IMR-90 (cell line): Measurements from ENCODE around the gene GLP2R. TPM values are rescaled to one million over a fixed set of nuclear protein-coding genes. Genes with fewer than 3 reads are reported as not detected.

Experiments
- ATAC-seq: fragments of 200-7000 bp; cut with Tn5 transposase; 2 replicates; pipeline ENCODE4 v1.9.1; 2020; ENCODE audit warnings: low read depth, mild to moderate bottlenecking, moderate library complexity
- BruUV-seq: library from RNA; stranded (reverse); fragments of 400-500 nt; replicated peaks from 2 replicates; lab custom pipeline; 2021; lab: Mats Ljungman, UMichigan
- CTCF ChIA-PET: fragments of 300-600 bp; formaldehyde crosslinking; extraction: SDS; loops from one replicate; lab custom pipeline; 2021; ENCODE audit warnings: antibody characterized with exemption; lab: Yijun Ruan, JAX
- POLR2A ChIA-PET: fragments of 300-600 bp; sonication (Branson Sonifier 250); formaldehyde crosslinking; loops from one replicate; lab custom pipeline; 2022; ENCODE audit warnings: antibody characterized with exemption; ENCODE audit not compliant: unreplicated experiment; lab: Charles Lee
- DNase-seq: peaks from one replicate; pipeline ENCODE4 v3.0.0; 2013
- H2AFZ ChIP-seq: replicated peaks from 2 replicates; pipeline ENCODE3; 2013; ENCODE audit warnings: low read length, mild to moderate bottlenecking; ENCODE audit not compliant: poor library complexity
- H2AK5ac ChIP-seq: 2 replicates; pipeline ENCODE4 v1.6.1; 2013; ENCODE audit warnings: low read depth, low read length, inconsistent platforms
- H2AK9ac ChIP-seq: replicated peaks from 2 replicates; pipeline ENCODE3; 2013; ENCODE audit warnings: mild to moderate bottlenecking, low read depth, low read length, moderate library complexity; ENCODE audit not compliant: poor library complexity
- H2BK120ac ChIP-seq: 2 replicates; pipeline ENCODE4 v1.6.1; 2013; ENCODE audit warnings: low read depth, low read length, inconsistent platforms
- H2BK15ac ChIP-seq: 3 replicates; pipeline ENCODE4 v1.6.1; 2013; ENCODE audit warnings: low read depth, low read length, inconsistent platforms
- H2BK20ac ChIP-seq: 2 replicates; pipeline ENCODE4 v1.6.1; 2013; ENCODE audit warnings: low read depth, mild to moderate bottlenecking, inconsistent platforms, low read length, moderate library complexity
- H2BK5ac ChIP-seq: 2 replicates; pipeline ENCODE4 v1.6.1; 2013; ENCODE audit warnings: mild to moderate bottlenecking, low read depth, low read length, inconsistent platforms; ENCODE audit not compliant: poor library complexity, severe bottlenecking
- H3K14ac ChIP-seq: replicated peaks from 2 replicates; pipeline ENCODE4 v1.6.1; 2013; ENCODE audit warnings: low read depth, low read length, inconsistent platforms
- H3K18ac ChIP-seq: 2 replicates; pipeline ENCODE4 v1.6.1; 2013; ENCODE audit warnings: low read depth, low read length, control low read depth
- H3K23ac ChIP-seq: 2 replicates; pipeline ENCODE4 v1.6.1; 2013; ENCODE audit warnings: low read depth, low read length, inconsistent platforms
- H3K27ac ChIP-seq: 2 replicates; pipeline ENCODE4 v1.5.1; 2013; ENCODE audit warnings: mild to moderate bottlenecking, control low read depth, low read length; ENCODE audit not compliant: insufficient read depth
- H3K27me3 ChIP-seq: 2 replicates; pipeline ENCODE4 v1.6.1; 2013; ENCODE audit warnings: low read length; ENCODE audit not compliant: control insufficient read depth, insufficient read depth
- H3K36me3 ChIP-seq: 2 replicates; pipeline ENCODE4 v1.6.1; 2013; ENCODE audit warnings: low read length, mixed read lengths; ENCODE audit not compliant: control insufficient read depth, insufficient read depth
- H3K4ac ChIP-seq: 2 replicates; pipeline ENCODE4 v1.6.1; 2013; ENCODE audit warnings: low read depth, low read length, inconsistent platforms
- H3K4me1 ChIP-seq: 2 replicates; pipeline ENCODE4 v1.6.1; 2013; ENCODE audit warnings: low read length, mixed read lengths; ENCODE audit not compliant: control insufficient read depth, insufficient read depth
- H3K4me2 ChIP-seq: 2 replicates; pipeline ENCODE4 v1.6.1; 2013; ENCODE audit warnings: low read depth, mild to moderate bottlenecking, control low read depth, low read length, moderate library complexity
- H3K4me3 ChIP-seq: 2 replicates; pipeline ENCODE4 v1.5.1; 2013; ENCODE audit warnings: low read depth, mild to moderate bottlenecking, control low read depth, low read length, moderate library complexity; ENCODE audit not compliant: insufficient read depth
- H3K56ac ChIP-seq: 2 replicates; pipeline ENCODE4 v1.6.1; 2013; ENCODE audit warnings: low read length, inconsistent platforms; ENCODE audit not compliant: insufficient read depth; ENCODE audit errors: extremely low read depth
- H3K79me1 ChIP-seq, 2 experiments: 2 replicates each; pipeline ENCODE4 v1.6.1; 2013; ENCODE audit warnings: low read length in 2 of 2, inconsistent platforms in 1 of 2, low read depth in 1 of 2
- H3K9ac ChIP-seq: 2 replicates; pipeline ENCODE4 v1.6.1; 2013; ENCODE audit warnings: low read depth, low read length, control low read depth
- H3K9me1 ChIP-seq: 2 replicates; pipeline ENCODE4 v1.6.1; 2013; ENCODE audit warnings: low read length, inconsistent platforms; ENCODE audit not compliant: insufficient read depth
- H3K9me3 ChIP-seq: 2 replicates; pipeline ENCODE4 v1.6.1; 2013; ENCODE audit warnings: low read length; ENCODE audit not compliant: control insufficient read depth, insufficient read depth
- H4K20me1 ChIP-seq: 2 replicates; pipeline ENCODE4 v1.6.1; 2013; ENCODE audit warnings: low read length, inconsistent platforms; ENCODE audit not compliant: insufficient read depth
- H4K5ac ChIP-seq: 2 replicates; pipeline ENCODE4 v1.6.1; 2013; ENCODE audit warnings: mild to moderate bottlenecking, low read depth, low read length, control low read depth
- H4K8ac ChIP-seq, 2 experiments: 2 replicates each; pipeline ENCODE4 v1.6.1; 2013; ENCODE audit warnings: low read depth in 2 of 2, low read length in 2 of 2, control low read depth in 1 of 2, inconsistent platforms in 1 of 2
- H4K91ac ChIP-seq: 2 replicates; pipeline ENCODE4 v1.6.1; 2013; ENCODE audit warnings: low read depth, low read length, inconsistent platforms; ENCODE audit not compliant: insufficient read depth
- ELK1 ChIP-seq: fragments of 150-350 bp; IDR thresholded peaks from 2 replicates; pipeline ENCODE4 v1.6.1; 2016; ENCODE audit warnings: low read depth, mild to moderate bottlenecking, low read length, moderate library complexity, borderline replicate concordance
- MAFK ChIP-seq: IDR thresholded peaks from 2 replicates; pipeline ENCODE4 v1.6.1; 2012; ENCODE audit warnings: low read depth, low read length, improper control_type of control experiment
- MAZ ChIP-seq: IDR thresholded peaks from 2 replicates; pipeline ENCODE4 v1.6.1; 2012; ENCODE audit warnings: low read depth, mild to moderate bottlenecking, low read length, improper control_type of control experiment, moderate library complexity, borderline replicate concordance
- RAD21 ChIP-seq: IDR thresholded peaks from 2 replicates; pipeline ENCODE4 v1.6.1; 2012; ENCODE audit warnings: low read length, improper control_type of control experiment
- WGBS, 2 experiments: methylation state at CpG; one replicate each; pipeline versions ENCODE4 v1.1.5 to v1.1.7; 2013; ENCODE audit warnings: missing lambda C conversion rate in 2 of 2; ENCODE audit not compliant: insufficient read length in 1 of 2; ENCODE audit errors: extremely low coverage in 2 of 2; 5-methylcytosine and 5-hydroxymethylcytosine counted together
- dilution Hi-C: fragments of 300-500 bp; cut with HindIII; formaldehyde crosslinking; loops from one replicate; pipeline ENCODE4 v1.14.3; 2018; ENCODE audit warnings: low sequenced_read_pairs; ENCODE audit not compliant: unreplicated experiment
- in situ Hi-C: fragments of 300-500 bp; cut with MboI; formaldehyde crosslinking; loops from 3 replicates; pipeline ENCODE4 v1.14.3; 2019; ENCODE audit warnings: low sequenced_read_pairs, inconsistent platforms, mixed read lengths
- intact Hi-C: fragments of 100-400 bp; cut with micrococcal nuclease; formaldehyde crosslinking; loops from 2 replicates; pipeline ENCODE4 v1.10.0; 2022
- polyA plus RNA-seq, 3 experiments: library from polyadenylated mRNA; depleted of rRNA; stranded (reverse); fragments of >200 nt; gene quantifications; 2 replicates each; pipeline ENCODE4 v1.2.3, GENCODE V29; 2012; ENCODE audit warnings: low replicate concordance in 1 of 3
- total RNA-seq: library from RNA; depleted of rRNA; stranded (reverse); fragments of >200 nt; gene quantifications from 2 replicates; pipeline ENCODE4 v1.2.3, GENCODE V29; 2012
- TF ChIP-seq, protein P1 (sequence below): conservative IDR thresholded peaks from 2 replicates; pipeline ENCODE4 v1.5.1; 2012; ENCODE audit warnings: mild to moderate bottlenecking, low read depth, low read length, improper control_type of control experiment
- TF ChIP-seq, protein P2 (sequence below): fragments of 150-350 bp; IDR thresholded peaks from 2 replicates; pipeline ENCODE4 v1.6.1; 2017; ENCODE audit warnings: mild to moderate bottlenecking, antibody characterized with exemption, low read length, low read depth

GLP2R gene
- total and polyA plus RNA-seq, 2 of the 4 experiments (the other 2 are of a cell fraction): 0.07 TPM; not detected in 1

GRCh38 chr17:9905078-9905415 is 79.3 kb downstream of the GLP2R start, which contains the start of gene RCVRN (continued):
- no peak for TF ChIP-seq ELK1

- Histone ChIP-seq H4K91ac (no peak overlapping the region), H4K20me1 (no peaks in the 10 kb centered on the region), H2AFZ (peak overlapping the region; percentile 0), H3K18ac (no peak overlapping the region), H3K9ac (no peak overlapping the region), H3K23ac (no peak overlapping the region), H3K79me1 (no peaks in the 10 kb centered on the region), H4K8ac (no peak overlapping the region), H2BK20ac (no peak overlapping the region), H2BK15ac (no peak overlapping the region), H3K36me3 (no peaks in the 10 kb centered on the region), H3K4me3 (no peak overlapping the region), H2BK120ac (peak overlapping the region; percentile 12; the same call in 1 of the 2 replicates), H3K4me2 (no peak overlapping the region), H4K5ac (no peak overlapping the region), H3K9me1 (no peaks in the 10 kb centered on the region; the same call in 1 of the 2 replicates), H3K27me3 (no peaks in the 10 kb centered on the region), H3K14ac (no peak overlapping the region), H3K4me1 (peaks cover 25% of the 10 kb centered on the region), H3K27ac (no peak overlapping the region), H2AK5ac (no peak overlapping the region), H2AK9ac (no peak overlapping the region), H3K9me3 (no peaks in the 10 kb centered on the region), H3K4ac (no peak overlapping the region; the same call in 1 of the 2 replicates), H2BK5ac (no peak overlapping the region), H3K56ac (no peak overlapping the region)
- TF ChIP-seq, protein P1, sequence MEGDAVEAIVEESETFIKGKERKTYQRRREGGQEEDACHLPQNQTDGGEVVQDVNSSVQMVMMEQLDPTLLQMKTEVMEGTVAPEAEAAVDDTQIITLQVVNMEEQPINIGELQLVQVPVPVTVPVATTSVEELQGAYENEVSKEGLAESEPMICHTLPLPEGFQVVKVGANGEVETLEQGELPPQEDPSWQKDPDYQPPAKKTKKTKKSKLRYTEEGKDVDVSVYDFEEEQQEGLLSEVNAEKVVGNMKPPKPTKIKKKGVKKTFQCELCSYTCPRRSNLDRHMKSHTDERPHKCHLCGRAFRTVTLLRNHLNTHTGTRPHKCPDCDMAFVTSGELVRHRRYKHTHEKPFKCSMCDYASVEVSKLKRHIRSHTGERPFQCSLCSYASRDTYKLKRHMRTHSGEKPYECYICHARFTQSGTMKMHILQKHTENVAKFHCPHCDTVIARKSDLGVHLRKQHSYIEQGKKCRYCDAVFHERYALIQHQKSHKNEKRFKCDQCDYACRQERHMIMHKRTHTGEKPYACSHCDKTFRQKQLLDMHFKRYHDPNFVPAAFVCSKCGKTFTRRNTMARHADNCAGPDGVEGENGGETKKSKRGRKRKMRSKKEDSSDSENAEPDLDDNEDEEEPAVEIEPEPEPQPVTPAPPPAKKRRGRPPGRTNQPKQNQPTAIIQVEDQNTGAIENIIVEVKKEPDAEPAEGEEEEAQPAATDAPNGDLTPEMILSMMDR: peak; percentile 32
- TF ChIP-seq MAFK (no peak), MAZ (no peak), RAD21 (no peak)
- TF ChIP-seq, protein P2, sequence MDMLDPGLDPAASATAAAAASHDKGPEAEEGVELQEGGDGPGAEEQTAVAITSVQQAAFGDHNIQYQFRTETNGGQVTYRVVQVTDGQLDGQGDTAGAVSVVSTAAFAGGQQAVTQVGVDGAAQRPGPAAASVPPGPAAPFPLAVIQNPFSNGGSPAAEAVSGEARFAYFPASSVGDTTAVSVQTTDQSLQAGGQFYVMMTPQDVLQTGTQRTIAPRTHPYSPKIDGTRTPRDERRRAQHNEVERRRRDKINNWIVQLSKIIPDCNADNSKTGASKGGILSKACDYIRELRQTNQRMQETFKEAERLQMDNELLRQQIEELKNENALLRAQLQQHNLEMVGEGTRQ: peak; percentile 35; the same call in 1 of the 2 replicates
- POLR2A ChIA-PET: no interaction called here
- ATAC-seq: no peak
- no peak for DNase-seq
- BruUV-seq: no TSS peak
- CTCF ChIA-PET: no interaction called here
- in situ Hi-C loops: no loop called here
- dilution Hi-C loops: no loop called here
- intact Hi-C loops: no loop called here
- WGBS, 2 experiments: 50% methylated on average over 1 of the region's 4 CpGs; no CpG with 5 or more reads in 1 of the 2 experiments
Observed at GRCh38 chr17:9905902-9906301, 80.2 kb downstream of the GLP2R start.
